ENCODE results near the gene BTBD17. TPM values are rescaled to one million over a fixed set of nuclear protein-coding genes. Genes with fewer than 3 reads are reported as not detected.

BTBD17 gene
- total RNA-seq, 2 donors from 2014 or later: 0.18 TPM; not detected in 1

DNA sequence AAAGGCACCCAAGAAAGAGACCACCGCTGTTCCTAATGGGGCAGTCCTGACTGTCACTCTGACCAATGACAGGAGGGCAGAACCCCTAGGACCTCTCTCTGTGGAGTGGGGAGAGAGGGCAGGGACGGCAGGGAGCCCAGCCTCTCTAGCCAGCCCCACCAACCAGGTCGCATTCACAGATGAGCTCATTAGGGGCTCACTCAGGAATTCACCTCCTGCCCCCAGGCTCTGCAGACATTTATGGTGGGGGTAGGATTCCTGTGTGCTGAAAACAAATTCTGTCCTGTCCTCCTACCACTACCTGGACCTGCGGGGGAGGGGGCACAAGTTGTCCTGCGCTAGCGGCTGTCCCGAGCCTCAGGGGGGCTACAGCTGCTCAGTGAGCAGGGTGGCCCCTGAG lies 42.5 kb upstream of the BTBD17 start:
- no peak overlapping the region for H3K27ac Mint-ChIP-seq
- 0 to 72% methylated on average over 1 to 6 of the region's 7 CpGs for WGBS, 2 experiments (ENCODE audit: insufficient coverage in 1 of 2, insufficient read length in 1 of 2)

DNA sequence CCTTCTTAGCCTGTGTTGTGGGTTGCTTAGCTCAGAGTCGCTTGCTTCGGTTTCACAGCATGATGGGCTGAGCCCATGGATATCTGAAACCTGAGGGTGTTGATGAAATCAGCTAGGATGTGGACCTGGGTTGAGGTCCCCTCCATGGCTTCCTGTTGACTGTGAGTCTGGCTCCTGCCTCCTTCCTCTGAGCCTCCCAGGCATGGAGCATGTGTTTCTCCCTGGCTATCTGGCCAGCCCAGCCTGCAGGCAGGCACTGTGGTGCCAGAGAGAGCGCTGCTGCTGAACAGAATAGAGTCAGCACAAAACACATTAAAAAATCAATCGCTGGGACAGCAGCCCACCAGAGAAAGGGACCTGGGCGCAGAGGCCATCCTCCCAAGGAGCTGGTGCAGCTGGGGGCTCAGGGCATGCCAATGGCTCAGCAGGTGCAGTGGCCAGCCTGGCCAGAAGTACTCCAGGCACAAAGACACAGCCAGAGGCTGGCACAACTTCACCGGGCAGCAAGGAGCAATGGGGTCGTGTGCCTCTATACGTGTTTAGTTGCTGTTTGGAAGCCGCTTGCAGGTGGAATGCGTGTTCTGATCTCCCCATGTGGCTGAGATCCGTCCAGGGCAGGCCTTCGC lies 42.0 kb upstream of the BTBD17 start:
- DNase-seq: peak; percentile 73
- H3K4me3 ChIP-seq (ENCODE audit: low read length): no peak overlapping the region
- TF ChIP-seq, protein P1, sequence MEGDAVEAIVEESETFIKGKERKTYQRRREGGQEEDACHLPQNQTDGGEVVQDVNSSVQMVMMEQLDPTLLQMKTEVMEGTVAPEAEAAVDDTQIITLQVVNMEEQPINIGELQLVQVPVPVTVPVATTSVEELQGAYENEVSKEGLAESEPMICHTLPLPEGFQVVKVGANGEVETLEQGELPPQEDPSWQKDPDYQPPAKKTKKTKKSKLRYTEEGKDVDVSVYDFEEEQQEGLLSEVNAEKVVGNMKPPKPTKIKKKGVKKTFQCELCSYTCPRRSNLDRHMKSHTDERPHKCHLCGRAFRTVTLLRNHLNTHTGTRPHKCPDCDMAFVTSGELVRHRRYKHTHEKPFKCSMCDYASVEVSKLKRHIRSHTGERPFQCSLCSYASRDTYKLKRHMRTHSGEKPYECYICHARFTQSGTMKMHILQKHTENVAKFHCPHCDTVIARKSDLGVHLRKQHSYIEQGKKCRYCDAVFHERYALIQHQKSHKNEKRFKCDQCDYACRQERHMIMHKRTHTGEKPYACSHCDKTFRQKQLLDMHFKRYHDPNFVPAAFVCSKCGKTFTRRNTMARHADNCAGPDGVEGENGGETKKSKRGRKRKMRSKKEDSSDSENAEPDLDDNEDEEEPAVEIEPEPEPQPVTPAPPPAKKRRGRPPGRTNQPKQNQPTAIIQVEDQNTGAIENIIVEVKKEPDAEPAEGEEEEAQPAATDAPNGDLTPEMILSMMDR (conservative IDR thresholded peaks at IDR 0.05): no peak
- H3K9me3 ChIP-seq (ENCODE audit: control insufficient read depth, low read length): no peaks in the 10 kb centered on the region
- H3K9me3 Mint-ChIP-seq: no peaks in the 10 kb centered on the region
- H3K4me3 Mint-ChIP-seq: no peak overlapping the region
- H3K9ac ChIP-seq (ENCODE audit: extremely low read depth, low read length, poor library complexity, severe bottlenecking): no peak overlapping the region
- H3K4me1 Mint-ChIP-seq: peaks cover 13% of the 10 kb centered on the region
- no peaks in the 10 kb centered on the region for H3K36me3 ChIP-seq (ENCODE audit: control insufficient read depth, insufficient read depth, low read length)
- H3K27ac Mint-ChIP-seq: no peak overlapping the region
- no peaks in the 10 kb centered on the region for H3K36me3 Mint-ChIP-seq (ENCODE audit: low read depth)
- H3K4me1 ChIP-seq (ENCODE audit: control insufficient read depth, insufficient read depth, low read length): peaks cover 7% of the 10 kb centered on the region
- H3K27me3 ChIP-seq (ENCODE audit: control insufficient read depth, insufficient read depth, low read length, poor library complexity, severe bottlenecking): no peaks in the 10 kb centered on the region
- H3K27ac ChIP-seq (ENCODE audit: low read depth, low read length): no peak overlapping the region
- peaks cover 6% of the 10 kb centered on the region for H3K27me3 Mint-ChIP-seq (ENCODE audit: insufficient read depth)
- 75 to 78% methylated on average over 10 to 12 of the region's 12 CpGs for WGBS, 2 experiments (ENCODE audit: insufficient coverage in 1 of 2, insufficient read length in 1 of 2)

More for the DNA sequence above, 42.5 kb upstream of the BTBD17 start:
- TF ChIP-seq, protein P1 (conservative IDR thresholded peaks at IDR 0.05): no peak
- peak; percentile 84 for DNase-seq
- H3K9ac ChIP-seq (ENCODE audit: extremely low read depth, low read length, poor library complexity, severe bottlenecking): no peak overlapping the region
- H3K27me3 ChIP-seq (ENCODE audit: control insufficient read depth, insufficient read depth, low read length, poor library complexity, severe bottlenecking): no peaks in the 10 kb centered on the region
- H3K4me3 ChIP-seq (ENCODE audit: low read length): no peak overlapping the region
- H3K4me1 ChIP-seq (ENCODE audit: control insufficient read depth, insufficient read depth, low read length): peaks cover 7% of the 10 kb centered on the region
- H3K27me3 Mint-ChIP-seq (ENCODE audit: insufficient read depth): peaks cover 5% of the 10 kb centered on the region
- no peaks in the 10 kb centered on the region for H3K9me3 ChIP-seq (ENCODE audit: control insufficient read depth, low read length)
- peaks cover 13% of the 10 kb centered on the region for H3K4me1 Mint-ChIP-seq
- no peak overlapping the region for H3K27ac ChIP-seq (ENCODE audit: low read depth, low read length)
- no peak overlapping the region for H3K4me3 Mint-ChIP-seq
- no peaks in the 10 kb centered on the region for H3K36me3 Mint-ChIP-seq (ENCODE audit: low read depth)
- H3K9me3 Mint-ChIP-seq: no peaks in the 10 kb centered on the region
- no peaks in the 10 kb centered on the region for H3K36me3 ChIP-seq (ENCODE audit: control insufficient read depth, insufficient read depth, low read length)

- Mint-ChIP-seq H3K36me3 (ENCODE audit: low read depth) (no peaks in the 10 kb centered on the region), H3K4me3 (no peak overlapping the region), H3K27me3 (ENCODE audit: insufficient read depth) (peaks cover 6% of the 10 kb centered on the region), H3K4me1 (peaks cover 13% of the 10 kb centered on the region), H3K9me3 (no peaks in the 10 kb centered on the region), H3K27ac (no peak overlapping the region)
- no peak overlapping the region for H3K4me3 ChIP-seq (ENCODE audit: low read length)
- no peaks in the 10 kb centered on the region for H3K9me3 ChIP-seq (ENCODE audit: control insufficient read depth, low read length)
- no peak overlapping the region for H3K9ac ChIP-seq (ENCODE audit: extremely low read depth, low read length, poor library complexity, severe bottlenecking)
- 88 to 91% methylated on average over 7 of the region's 7 CpGs for WGBS, 2 experiments (ENCODE audit: insufficient coverage in 1 of 2, insufficient read length in 1 of 2)
- no peaks in the 10 kb centered on the region for H3K27me3 ChIP-seq (ENCODE audit: control insufficient read depth, insufficient read depth, low read length, poor library complexity, severe bottlenecking)
- peaks cover 7% of the 10 kb centered on the region for H3K4me1 ChIP-seq (ENCODE audit: control insufficient read depth, insufficient read depth, low read length)
- no peak overlapping the region for H3K27ac ChIP-seq (ENCODE audit: low read depth, low read length)
- no peak for DNase-seq
- H3K36me3 ChIP-seq (ENCODE audit: control insufficient read depth, insufficient read depth, low read length): no peaks in the 10 kb centered on the region
- TF ChIP-seq, protein P1 (conservative IDR thresholded peaks at IDR 0.05): no peak
Measured at GRCh38 chr17:74402048-74402447, 40.4 kb upstream of the BTBD17 start.

Data from endodermal cell (in vitro differentiated cells).